NT2/D1 (cell line): ENCODE results near the gene ZNF669.

Source experiments
- SUZ12 ChIP-seq: IDR thresholded peaks from 2 replicates; pipeline ENCODE4 v1.6.1; 2011; ENCODE audit not compliant: insufficient read length, insufficient read depth; ENCODE audit errors: extremely low read depth
- YY1 ChIP-seq: IDR thresholded peaks from 2 replicates; pipeline ENCODE4 v1.6.1; 2011; ENCODE audit not compliant: insufficient read length, insufficient read depth
- ZNF274 ChIP-seq: IDR thresholded peaks from 2 replicates; pipeline ENCODE4 v1.6.1; 2011; ENCODE audit warnings: mild to moderate bottlenecking, low read depth, low read length

DNA sequence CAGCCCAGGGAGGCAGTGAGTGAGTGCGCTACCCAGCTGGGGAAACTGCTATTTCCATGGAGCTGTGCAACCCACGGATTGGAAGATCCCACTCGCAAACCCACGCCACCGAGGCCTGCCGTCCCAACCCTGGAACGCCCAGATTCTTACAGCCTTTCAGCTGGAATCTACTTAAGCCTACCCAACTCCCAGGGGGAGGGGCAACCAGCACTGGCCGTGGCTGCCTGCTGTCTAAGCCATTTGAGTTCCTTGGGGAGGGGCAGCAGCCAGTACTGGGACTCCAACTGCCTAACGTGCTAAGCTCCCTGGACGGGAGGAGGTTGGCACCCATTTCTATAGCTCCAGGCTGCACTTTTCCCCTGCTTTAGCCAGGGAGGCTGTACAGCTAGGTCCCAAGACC, 27.1 kb upstream of the ZNF669 start:
- TF ChIP-seq YY1 (no peak), ZNF274 (no peak), SUZ12 (no peak)
